Pancreas (tissue), 10 donors: Measurements from ENCODE around the gene TBC1D8. TPM values are rescaled to one million over a fixed set of nuclear protein-coding genes. Genes with fewer than 3 reads are reported as not detected.

Source experiments
- ATAC-seq, 4 donors: fragments of 200-7000 bp; cut with Tn5 transposase; one replicate each; pipeline versions ENCODE4 v1.8.0 to v1.9.1; 2020; ENCODE audit warnings: mild to moderate bottlenecking in 4 of 4, moderate library complexity in 4 of 4
- DNase-seq, 6 donors: peaks; one replicate each; pipeline ENCODE4 v3.0.0-alpha.2; 2020
- FAIRE-seq: peaks from 2 replicates; lab custom pipeline; 2012; peaks lifted over from hg19 to GRCh38; lab: Jason Lieb, UNC
- H3K27ac ChIP-seq, 4 donors: fragments of 200-600 bp; sonication (generic); 1 replicate in 3 of 4; 2 replicates in 1 of 4; pipeline versions ENCODE4 v1.5.0 to v1.8.0; 2020
- H3K27me3 ChIP-seq, 4 donors: fragments of 200-600 bp; one replicate each; pipeline ENCODE4 v1.8.0; 2021
- H3K36me3 ChIP-seq, 3 donors: fragments of 200-600 bp; sonication (generic) in 1 of 3; one replicate each; pipeline versions ENCODE4 v1.5.0 to v1.8.0; 2020 to 2021
- H3K4me1 ChIP-seq, 3 donors: fragments of 200-600 bp; one replicate each; pipeline ENCODE4 v1.8.0; 2021
- H3K4me3 ChIP-seq, 4 donors: fragments of 200-600 bp; sonication (generic) in 2 of 4; one replicate each; pipeline versions ENCODE4 v1.5.0 to v1.8.0; 2020 to 2021
- H3K9me3 ChIP-seq, 4 donors: fragments of 200-600 bp; one replicate each; pipeline ENCODE4 v1.8.0; 2021
- WGBS, 2 donors: extraction: QIAGEN DNeasy Blood & Tissue Kit; methylation state at CpG; one replicate each; pipeline ENCODE4 v1.1.7; 2013; 5-methylcytosine and 5-hydroxymethylcytosine counted together
- intact Hi-C, 3 donors: fragments of 100-400 bp; cut with DNase I; formaldehyde crosslinking; loops; one replicate each; pipeline versions ENCODE4 v1.11.1 to v1.14.2; 2022
- polyA plus RNA-seq, 2 donors: library from polyadenylated mRNA; stranded (reverse); fragments of 200-250 nt; gene quantifications; one replicate each; pipeline ENCODE4 v1.2.3, GENCODE V29; 2013
- total RNA-seq, 6 donors: library from RNA; stranded (reverse); fragmentation: NEBNext Ultra II Directional in 4 of 6; extraction: Animal tissue kit (Norgen Biotek cat#: 25700) in 4 of 6; gene quantifications; one replicate each; pipeline versions ENCODE4 v1.2.1 to v1.2.4, GENCODE V29; 2021 to 2023
- TF ChIP-seq, protein P1 (sequence below), 4 donors: fragments of 200-600 bp; sonication (generic) in 3 of 4; IDR thresholded peaks; one replicate each; pipeline versions ENCODE4 v1.5.0 to v1.8.0; 2021; ENCODE audit warnings: antibody characterized with exemption in 4 of 4
- donor health status: healthy with polysubstance abuse.
- donor health status: DM: no; HTN: no; CAD: no; lungs with moderate emphysema.
- donor health status: DM: no; HTN: no; CAD: no.
- donor health status: control.
- donor health status: control.
- donor health status: Bipolar disorder and iron deficiency.
- donor health status: DM: yes; HTN: yes; CAD: no.
- donor health status: DM: no; HTN: no; CAD: no.
- donor health status: DM: no; HTN: no; CAD: no.
- donor health status: DM: yes; HTN: yes; CAD: no.

Gene TBC1D8
- total and polyA plus RNA-seq, 8 donors, result 21.3 to 46.2 (median 35.0) TPM

DNA sequence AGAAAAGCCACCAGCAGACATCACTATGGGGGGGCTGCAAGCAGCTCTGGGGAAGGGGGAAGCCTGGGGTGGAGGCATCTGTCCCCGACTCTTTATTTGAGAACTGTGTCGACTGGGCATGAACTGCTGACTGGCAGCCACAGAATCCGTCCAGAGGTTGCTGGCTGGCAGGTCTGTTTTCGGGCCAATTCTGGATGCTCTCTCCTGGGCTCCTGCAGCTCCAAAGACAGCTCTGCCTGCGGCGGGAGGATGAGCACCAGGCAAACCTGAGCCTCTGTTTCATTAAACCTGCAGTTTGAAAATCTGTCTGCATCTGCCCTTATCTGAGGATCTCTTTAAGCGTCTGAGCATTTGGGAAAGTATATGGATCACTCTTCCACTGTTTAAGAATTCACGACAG is 183.5 kb downstream of the TBC1D8 start:
- intact Hi-C loops, result no loop called here
- ATAC-seq, result no peak
- TF ChIP-seq, protein P1, sequence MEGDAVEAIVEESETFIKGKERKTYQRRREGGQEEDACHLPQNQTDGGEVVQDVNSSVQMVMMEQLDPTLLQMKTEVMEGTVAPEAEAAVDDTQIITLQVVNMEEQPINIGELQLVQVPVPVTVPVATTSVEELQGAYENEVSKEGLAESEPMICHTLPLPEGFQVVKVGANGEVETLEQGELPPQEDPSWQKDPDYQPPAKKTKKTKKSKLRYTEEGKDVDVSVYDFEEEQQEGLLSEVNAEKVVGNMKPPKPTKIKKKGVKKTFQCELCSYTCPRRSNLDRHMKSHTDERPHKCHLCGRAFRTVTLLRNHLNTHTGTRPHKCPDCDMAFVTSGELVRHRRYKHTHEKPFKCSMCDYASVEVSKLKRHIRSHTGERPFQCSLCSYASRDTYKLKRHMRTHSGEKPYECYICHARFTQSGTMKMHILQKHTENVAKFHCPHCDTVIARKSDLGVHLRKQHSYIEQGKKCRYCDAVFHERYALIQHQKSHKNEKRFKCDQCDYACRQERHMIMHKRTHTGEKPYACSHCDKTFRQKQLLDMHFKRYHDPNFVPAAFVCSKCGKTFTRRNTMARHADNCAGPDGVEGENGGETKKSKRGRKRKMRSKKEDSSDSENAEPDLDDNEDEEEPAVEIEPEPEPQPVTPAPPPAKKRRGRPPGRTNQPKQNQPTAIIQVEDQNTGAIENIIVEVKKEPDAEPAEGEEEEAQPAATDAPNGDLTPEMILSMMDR (IDR thresholded peaks at IDR 0.05), result no peak

DNA sequence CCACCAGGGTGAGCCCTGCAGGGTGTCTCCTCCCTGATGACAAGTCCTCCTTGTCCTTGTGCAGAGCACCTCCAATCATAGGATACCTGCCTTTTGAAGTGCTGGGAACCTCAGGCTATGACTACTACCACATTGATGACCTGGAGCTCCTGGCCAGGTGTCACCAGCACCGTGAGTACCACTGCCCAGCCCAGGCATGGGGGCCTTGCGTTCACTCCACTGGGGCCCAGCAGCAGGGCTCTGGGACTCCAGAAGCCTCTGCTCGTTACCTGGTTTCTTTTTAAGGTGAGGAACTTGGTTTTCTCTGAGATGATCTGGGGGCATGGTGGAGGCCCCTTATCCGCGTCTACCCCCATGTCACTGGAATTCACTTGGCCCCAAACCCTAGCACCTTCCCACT is 185.6 kb downstream of the TBC1D8 start:
- 94 to 98% methylated on average over 5 of the region's 5 CpGs for WGBS, 2 donors
- intact Hi-C loops, result no loop called here
- ATAC-seq (no peak), FAIRE-seq (no peak), DNase-seq (no peak)
- no peak overlapping the region for H3K27ac ChIP-seq
- no peak overlapping the region for H3K4me3 ChIP-seq
- no peaks in the 10 kb centered on the region for H3K4me1 ChIP-seq
- no peaks in the 10 kb centered on the region for H3K9me3 ChIP-seq
- TF ChIP-seq, protein P1 (IDR thresholded peaks at IDR 0.05), result no peak
- peaks cover 0 to 24% (median 0%) of the 10 kb centered on the region in 3 donors for H3K36me3 ChIP-seq
- no peaks in the 10 kb centered on the region for H3K27me3 ChIP-seq

More for the DNA sequence above, 183.5 kb downstream of the TBC1D8 start:
- 91 to 93% methylated on average over 8 of the region's 8 CpGs for WGBS, 2 donors
- DNase-seq (no peak), FAIRE-seq (no peak)
- Histone ChIP-seq H3K27me3 (no peaks in the 10 kb centered on the region), H3K4me3 (no peak overlapping the region), H3K9me3 (no peaks in the 10 kb centered on the region), H3K27ac (no peak overlapping the region), H3K4me1 (no peaks in the 10 kb centered on the region), H3K36me3 (peaks cover 0 to 39% (median 0%) of the 10 kb centered on the region in 3 donors)

DNA sequence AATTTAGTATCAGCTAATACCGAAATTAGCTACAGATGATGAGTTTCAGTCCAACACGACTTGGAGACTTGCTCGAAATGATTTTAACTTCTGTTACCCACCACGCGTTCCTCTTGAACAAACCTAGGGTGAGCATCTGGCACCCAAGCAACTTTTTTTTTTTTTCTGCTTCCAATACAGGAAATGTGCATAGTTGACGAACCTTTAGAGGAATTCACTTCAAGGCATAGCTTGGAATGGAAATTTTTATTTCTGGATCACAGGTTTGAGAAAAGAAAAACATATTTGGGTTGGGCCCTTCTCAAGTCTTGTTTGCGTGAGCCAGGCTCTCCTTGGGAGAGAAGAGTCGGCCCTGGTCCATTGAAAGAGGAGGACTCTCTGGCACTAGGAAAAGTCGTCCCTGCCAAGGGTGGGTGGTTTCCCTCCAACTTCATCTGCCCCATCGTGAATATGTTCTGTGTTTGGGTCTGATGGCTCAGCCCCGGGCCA is 186.5 kb downstream of the TBC1D8 start:
- no peak overlapping the region for H3K4me3 ChIP-seq
- ATAC-seq (no peak), DNase-seq (no peak), FAIRE-seq (no peak)
- H3K4me1 ChIP-seq, result peaks cover 0 to 2% (median 2%) of the 10 kb centered on the region in 3 donors
- intact Hi-C loops, result no loop called here
- peaks cover 0 to 16% (median 0%) of the 10 kb centered on the region in 3 donors for H3K36me3 ChIP-seq
- no peak overlapping the region for H3K27ac ChIP-seq
- 79 to 80% methylated on average over 11 of the region's 11 CpGs for WGBS, 2 donors
- H3K9me3 ChIP-seq, result no peaks in the 10 kb centered on the region
- TF ChIP-seq, protein P1 (IDR thresholded peaks at IDR 0.05), result no peak
- no peaks in the 10 kb centered on the region for H3K27me3 ChIP-seq

DNA sequence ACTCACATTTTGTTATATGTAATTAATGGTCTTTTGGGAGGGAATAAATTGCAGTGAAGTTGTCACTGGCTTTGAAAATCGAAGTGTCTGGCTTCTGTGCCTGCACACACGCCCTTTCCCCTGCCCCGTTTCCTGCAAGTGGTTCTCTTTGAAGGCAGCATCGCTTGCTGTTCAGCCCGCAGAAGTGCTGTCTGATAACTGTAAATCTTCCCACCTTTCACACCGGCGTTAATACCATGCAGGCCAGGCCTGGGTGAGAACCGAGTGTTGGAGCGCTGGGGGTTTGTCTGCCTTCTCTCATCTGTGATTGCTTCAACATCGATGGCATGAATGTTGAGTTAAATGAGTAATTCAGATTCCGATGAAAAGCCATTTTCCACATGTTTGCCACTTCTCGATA is 187.0 kb downstream of the TBC1D8 start:
- H3K4me3 ChIP-seq, result no peak overlapping the region
- DNase-seq, result no peak
- TF ChIP-seq, protein P1 (IDR thresholded peaks at IDR 0.05), result no peak
- no peak for FAIRE-seq
- peaks cover 0 to 16% (median 0%) of the 10 kb centered on the region in 3 donors for H3K36me3 ChIP-seq
- no peaks in the 10 kb centered on the region for H3K9me3 ChIP-seq
- ATAC-seq, result no peak
- 89 to 92% methylated on average over 12 of the region's 12 CpGs for WGBS, 2 donors
- H3K27me3 ChIP-seq, result no peaks in the 10 kb centered on the region
- H3K27ac ChIP-seq, result no peak overlapping the region
- intact Hi-C loops, result no loop called here
- peaks cover 4 to 7% (median 7%) of the 10 kb centered on the region in 3 donors for H3K4me1 ChIP-seq

DNA sequence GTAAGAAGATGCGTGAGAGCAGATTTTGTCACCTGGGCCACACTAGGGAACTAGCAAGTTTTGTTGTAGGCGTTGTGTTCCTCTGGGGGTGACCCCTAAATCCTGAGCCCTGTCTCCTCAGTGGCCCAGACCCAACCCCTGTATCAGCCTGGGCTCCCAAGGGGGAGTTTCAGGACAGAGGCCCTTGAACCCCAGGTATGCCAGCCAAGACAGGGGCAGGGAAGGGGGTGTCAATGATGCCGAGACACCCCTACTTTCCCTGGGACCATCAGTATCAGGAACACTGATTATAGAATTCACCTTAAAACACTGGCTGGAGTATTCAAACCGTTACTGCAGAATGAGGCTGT is 188.2 kb downstream of the TBC1D8 start:
- Histone ChIP-seq H3K36me3 (peaks cover 0 to 8% (median 0%) of the 10 kb centered on the region in 3 donors), H3K27ac (no peak overlapping the region), H3K4me1 (peaks cover 14 to 20% (median 19%) of the 10 kb centered on the region in 3 donors), H3K4me3 (no peak overlapping the region), H3K27me3 (no peaks in the 10 kb centered on the region), H3K9me3 (no peaks in the 10 kb centered on the region)
- no peak for ATAC-seq
- TF ChIP-seq, protein P1 (IDR thresholded peaks at IDR 0.05), result no peak
- no peak for DNase-seq
- WGBS, 2 donors, result 94 to 95% methylated on average over 4 of the region's 4 CpGs
- no peak for FAIRE-seq
- intact Hi-C loops, result no loop called here
